Fibroblast of lung (primary cell): ENCODE measurements around the gene CCDC54.

Experiments
- EZH2 ChIP-seq: IDR thresholded peaks from 2 replicates; pipeline ENCODE4 v1.5.1; 2012; ENCODE audit warnings: low read length, control low read depth, mild to moderate bottlenecking; ENCODE audit errors: missing control alignments
- TF ChIP-seq, protein P1 (sequence below), 2 donors: IDR thresholded peaks in 1 of 2; conservative IDR thresholded peaks in 1 of 2; 1 replicate in 1 of 2; 2 replicates in 1 of 2; pipeline ENCODE4 v1.5.1; 2011 to 2012; ENCODE audit warnings: low read length in 2 of 2, control low read depth in 1 of 2, inconsistent platforms in 1 of 2, low read depth in 1 of 2, mild to moderate bottlenecking in 1 of 2

DNA sequence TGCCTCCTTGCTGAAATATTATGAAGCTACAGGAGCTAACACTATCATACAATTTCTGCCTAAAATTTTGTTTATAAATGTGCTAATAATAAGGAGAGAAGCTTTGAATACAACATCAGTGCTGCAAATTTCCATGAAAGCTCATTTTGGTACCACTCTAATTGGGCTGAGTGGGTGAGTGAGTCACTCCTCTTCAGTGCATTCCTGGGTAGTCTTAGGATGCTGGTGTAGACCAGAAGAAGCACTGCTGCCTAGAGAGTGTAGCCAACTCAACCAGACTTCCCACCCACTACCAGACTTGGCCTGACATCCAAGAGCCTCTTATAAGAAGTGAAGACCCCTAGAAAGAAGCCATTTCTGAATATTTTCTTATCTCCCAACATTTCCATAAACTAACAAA, 32.5 kb upstream of the CCDC54 start:
- TF ChIP-seq, protein P1, sequence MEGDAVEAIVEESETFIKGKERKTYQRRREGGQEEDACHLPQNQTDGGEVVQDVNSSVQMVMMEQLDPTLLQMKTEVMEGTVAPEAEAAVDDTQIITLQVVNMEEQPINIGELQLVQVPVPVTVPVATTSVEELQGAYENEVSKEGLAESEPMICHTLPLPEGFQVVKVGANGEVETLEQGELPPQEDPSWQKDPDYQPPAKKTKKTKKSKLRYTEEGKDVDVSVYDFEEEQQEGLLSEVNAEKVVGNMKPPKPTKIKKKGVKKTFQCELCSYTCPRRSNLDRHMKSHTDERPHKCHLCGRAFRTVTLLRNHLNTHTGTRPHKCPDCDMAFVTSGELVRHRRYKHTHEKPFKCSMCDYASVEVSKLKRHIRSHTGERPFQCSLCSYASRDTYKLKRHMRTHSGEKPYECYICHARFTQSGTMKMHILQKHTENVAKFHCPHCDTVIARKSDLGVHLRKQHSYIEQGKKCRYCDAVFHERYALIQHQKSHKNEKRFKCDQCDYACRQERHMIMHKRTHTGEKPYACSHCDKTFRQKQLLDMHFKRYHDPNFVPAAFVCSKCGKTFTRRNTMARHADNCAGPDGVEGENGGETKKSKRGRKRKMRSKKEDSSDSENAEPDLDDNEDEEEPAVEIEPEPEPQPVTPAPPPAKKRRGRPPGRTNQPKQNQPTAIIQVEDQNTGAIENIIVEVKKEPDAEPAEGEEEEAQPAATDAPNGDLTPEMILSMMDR (conservative IDR thresholded peaks at IDR 0.05 in 1 of 2, IDR thresholded peaks at IDR 0.05 in 1 of 2; ENCODE audit: low read depth in 1 of 2, low read length in 2 of 2), result no peak
- TF ChIP-seq EZH2, result no peak
